ENCODE measurements around the gene CYBA. TPM values are rescaled to one million over a fixed set of nuclear protein-coding genes. Genes with fewer than 3 reads are reported as not detected.

Gene CYBA
- total RNA-seq, 2 experiments from 2014 or later: 359 to 601 TPM

DNA sequence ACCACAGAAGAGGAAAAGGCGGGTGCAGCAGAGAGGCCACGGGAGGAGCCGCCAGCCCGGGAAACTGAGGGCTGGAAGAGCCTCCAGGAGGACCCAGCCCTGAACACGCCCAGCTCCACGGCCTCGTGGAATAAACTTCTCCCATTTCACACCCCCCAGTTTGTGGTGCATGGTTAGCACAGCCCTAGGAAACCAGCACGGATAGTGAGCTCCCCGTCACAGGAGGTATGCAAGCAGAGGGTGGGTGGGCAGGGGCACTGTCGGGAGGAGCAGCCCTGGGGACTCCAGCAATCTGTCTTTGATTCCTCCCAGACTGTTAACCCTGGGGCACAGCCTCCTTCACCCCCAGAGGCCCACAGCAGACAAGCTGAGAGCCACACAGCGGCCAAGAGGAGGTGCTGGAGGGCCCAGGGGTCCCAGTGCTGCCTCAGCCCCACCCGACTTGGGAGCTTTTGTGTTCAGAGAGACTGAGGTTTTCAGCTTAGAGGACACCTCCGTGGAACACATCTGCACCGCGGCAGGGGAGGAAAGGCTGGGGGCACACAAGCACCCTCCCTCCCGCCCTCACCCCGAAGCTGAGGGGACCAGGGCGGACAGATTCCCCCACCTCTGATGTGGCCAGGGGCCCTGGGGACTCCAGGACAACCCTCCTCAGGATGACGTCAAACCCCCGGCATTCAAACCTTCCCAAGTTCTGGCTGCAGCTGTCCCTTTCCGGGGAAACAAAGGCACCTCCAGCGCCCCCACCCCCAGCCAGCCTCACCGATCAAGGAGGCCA, 14.2 kb downstream of the CYBA start:
- CTCF ChIA-PET (ENCODE audit: unreplicated experiment): no interaction called here
- no peaks in the 10 kb centered on the region for H3K9me2 ChIP-seq (ENCODE audit: insufficient read depth, low read length)
- peaks cover 43% of the 10 kb centered on the region for H3K4me1 ChIP-seq (ENCODE audit: insufficient read depth, low read length, poor library complexity, severe bottlenecking)
- POLR2A ChIA-PET: no interaction called here
- no peak overlapping the region for H2AFZ ChIP-seq (ENCODE audit: low read length)
- DNase-seq (ENCODE audit: low spot score): no peak
- H3K4me3 ChIP-seq (ENCODE audit: low read depth, low read length, poor library complexity, severe bottlenecking): no peak overlapping the region
- no peak overlapping the region for H3K4me2 ChIP-seq (ENCODE audit: low read length)
- H3K9me3 ChIP-seq (ENCODE audit: low read length): no peaks in the 10 kb centered on the region
- TF ChIP-seq, protein P1, sequence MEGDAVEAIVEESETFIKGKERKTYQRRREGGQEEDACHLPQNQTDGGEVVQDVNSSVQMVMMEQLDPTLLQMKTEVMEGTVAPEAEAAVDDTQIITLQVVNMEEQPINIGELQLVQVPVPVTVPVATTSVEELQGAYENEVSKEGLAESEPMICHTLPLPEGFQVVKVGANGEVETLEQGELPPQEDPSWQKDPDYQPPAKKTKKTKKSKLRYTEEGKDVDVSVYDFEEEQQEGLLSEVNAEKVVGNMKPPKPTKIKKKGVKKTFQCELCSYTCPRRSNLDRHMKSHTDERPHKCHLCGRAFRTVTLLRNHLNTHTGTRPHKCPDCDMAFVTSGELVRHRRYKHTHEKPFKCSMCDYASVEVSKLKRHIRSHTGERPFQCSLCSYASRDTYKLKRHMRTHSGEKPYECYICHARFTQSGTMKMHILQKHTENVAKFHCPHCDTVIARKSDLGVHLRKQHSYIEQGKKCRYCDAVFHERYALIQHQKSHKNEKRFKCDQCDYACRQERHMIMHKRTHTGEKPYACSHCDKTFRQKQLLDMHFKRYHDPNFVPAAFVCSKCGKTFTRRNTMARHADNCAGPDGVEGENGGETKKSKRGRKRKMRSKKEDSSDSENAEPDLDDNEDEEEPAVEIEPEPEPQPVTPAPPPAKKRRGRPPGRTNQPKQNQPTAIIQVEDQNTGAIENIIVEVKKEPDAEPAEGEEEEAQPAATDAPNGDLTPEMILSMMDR (conservative IDR thresholded peaks at IDR 0.05; ENCODE audit: low read length): no peak
- no peak for TF ChIP-seq EZH2phosphoT487 (IDR thresholded peaks at IDR 0.05; ENCODE audit: borderline replicate concordance, low read depth, low read length)
- peaks cover 18% of the 10 kb centered on the region for H3K36me3 ChIP-seq (ENCODE audit: insufficient read depth, low read length)
- no peak overlapping the region for H3K27ac ChIP-seq (ENCODE audit: low read depth, low read length, poor library complexity, severe bottlenecking)
- no TSS peak for BruUV-seq (replicated peaks)
- intact Hi-C loops (cut with micrococcal nuclease; ENCODE audit: unreplicated experiment): loop anchor here (5.0 kb wide), 1 partner anchor 154 kb away; no protein-coding TSS in a partner anchor
- no peaks in the 10 kb centered on the region for H4K20me1 ChIP-seq (ENCODE audit: insufficient read depth, low read length)
- H3K79me2 ChIP-seq (ENCODE audit: insufficient read depth, low read depth, low read length): no peaks in the 10 kb centered on the region

DNA sequence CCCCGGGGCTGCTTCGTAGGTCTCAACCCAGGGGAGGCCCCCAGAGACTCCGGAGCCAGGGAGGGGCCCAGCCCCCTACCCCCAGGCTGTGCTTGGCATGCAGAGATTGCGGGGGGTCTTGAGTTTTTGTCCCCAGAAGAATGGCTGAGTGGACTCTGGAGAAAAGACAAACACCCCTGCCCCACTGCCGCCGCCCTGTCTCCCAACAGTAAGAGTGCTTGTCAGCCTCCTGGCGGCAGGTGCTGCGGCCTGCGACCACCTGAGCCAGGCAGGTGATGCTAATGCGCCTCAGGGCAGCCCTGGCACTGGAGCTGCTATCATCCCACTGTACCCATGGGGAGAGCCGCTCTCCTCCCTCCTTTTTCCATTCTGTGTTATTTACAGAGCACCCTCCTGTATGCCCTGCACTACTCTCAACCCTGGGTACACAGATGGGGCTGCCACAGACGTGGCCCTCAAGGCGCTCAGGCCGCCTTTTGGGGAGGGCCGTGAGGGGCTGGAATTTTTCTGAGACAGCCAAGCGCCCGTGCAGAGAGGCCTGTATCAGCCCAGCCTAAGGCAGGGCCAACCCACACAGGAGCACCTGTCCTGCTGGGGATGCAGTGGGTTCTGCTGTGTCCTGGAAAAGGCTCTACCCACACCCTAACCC, 15.1 kb downstream of the CYBA start:
- ChIA-PET POLR2A (no interaction called here), CTCF (ENCODE audit: unreplicated experiment) (no interaction called here)
- TF ChIP-seq, protein P1 (conservative IDR thresholded peaks at IDR 0.05; ENCODE audit: low read length): no peak
- TF ChIP-seq EZH2phosphoT487 (IDR thresholded peaks at IDR 0.05; ENCODE audit: borderline replicate concordance, low read depth, low read length): no peak
- no TSS peak for BruUV-seq (replicated peaks)
- H3K9me2 ChIP-seq (ENCODE audit: insufficient read depth, low read length): no peaks in the 10 kb centered on the region
- intact Hi-C loops (cut with micrococcal nuclease; ENCODE audit: unreplicated experiment): loop anchor here (2.0 to 5.0 kb wide), 2 partner anchors 15 to 153 kb away; partner anchors contain the start of gene CYBA
- peaks cover 26% of the 10 kb centered on the region for H3K36me3 ChIP-seq (ENCODE audit: insufficient read depth, low read length)
- H3K9me3 ChIP-seq (ENCODE audit: low read length): no peaks in the 10 kb centered on the region
- no peak overlapping the region for H3K4me3 ChIP-seq (ENCODE audit: low read depth, low read length, poor library complexity, severe bottlenecking)
- peaks cover 43% of the 10 kb centered on the region for H3K4me1 ChIP-seq (ENCODE audit: insufficient read depth, low read length, poor library complexity, severe bottlenecking)
- H3K27ac ChIP-seq (ENCODE audit: low read depth, low read length, poor library complexity, severe bottlenecking): no peak overlapping the region
- H4K20me1 ChIP-seq (ENCODE audit: insufficient read depth, low read length): no peaks in the 10 kb centered on the region
- no peak overlapping the region for H2AFZ ChIP-seq (ENCODE audit: low read length)
- H3K4me2 ChIP-seq (ENCODE audit: low read length): no peak overlapping the region
- DNase-seq (ENCODE audit: low spot score): no peak
- no peaks in the 10 kb centered on the region for H3K79me2 ChIP-seq (ENCODE audit: insufficient read depth, low read depth, low read length)
